IMR-90 (cell line): ENCODE data around the gene CD28. TPM values are rescaled to one million over a fixed set of nuclear protein-coding genes. Genes with fewer than 3 reads are reported as not detected.
A peak's percentile ranks its signal among the peaks of the same experiment; 100 is the strongest.

ENCODE experiments used
- ATAC-seq: fragments of 200-7000 bp; cut with Tn5 transposase; 2 replicates; pipeline ENCODE4 v1.9.1; 2020; ENCODE audit warnings: low read depth, mild to moderate bottlenecking, moderate library complexity
- BruUV-seq: library from RNA; stranded (reverse); fragments of 400-500 nt; replicated peaks from 2 replicates; lab custom pipeline; 2021; lab: Mats Ljungman, UMichigan
- CTCF ChIA-PET: fragments of 300-600 bp; formaldehyde crosslinking; extraction: SDS; loops from one replicate; lab custom pipeline; 2021; ENCODE audit warnings: antibody characterized with exemption; lab: Yijun Ruan, JAX
- POLR2A ChIA-PET: fragments of 300-600 bp; sonication (Branson Sonifier 250); formaldehyde crosslinking; loops from one replicate; lab custom pipeline; 2022; ENCODE audit warnings: antibody characterized with exemption; ENCODE audit not compliant: unreplicated experiment; lab: Charles Lee
- DNase-seq: peaks from one replicate; pipeline ENCODE4 v3.0.0; 2013
- H2AFZ ChIP-seq: replicated peaks from 2 replicates; pipeline ENCODE3; 2013; ENCODE audit warnings: low read length, mild to moderate bottlenecking; ENCODE audit not compliant: poor library complexity
- H2AK5ac ChIP-seq: 2 replicates; pipeline ENCODE4 v1.6.1; 2013; ENCODE audit warnings: low read depth, low read length, inconsistent platforms
- H2AK9ac ChIP-seq: replicated peaks from 2 replicates; pipeline ENCODE3; 2013; ENCODE audit warnings: mild to moderate bottlenecking, low read depth, low read length, moderate library complexity; ENCODE audit not compliant: poor library complexity
- H2BK120ac ChIP-seq: 2 replicates; pipeline ENCODE4 v1.6.1; 2013; ENCODE audit warnings: low read depth, low read length, inconsistent platforms
- H2BK15ac ChIP-seq: 3 replicates; pipeline ENCODE4 v1.6.1; 2013; ENCODE audit warnings: low read depth, low read length, inconsistent platforms
- H2BK20ac ChIP-seq: 2 replicates; pipeline ENCODE4 v1.6.1; 2013; ENCODE audit warnings: low read depth, mild to moderate bottlenecking, inconsistent platforms, low read length, moderate library complexity
- H2BK5ac ChIP-seq: 2 replicates; pipeline ENCODE4 v1.6.1; 2013; ENCODE audit warnings: mild to moderate bottlenecking, low read depth, low read length, inconsistent platforms; ENCODE audit not compliant: poor library complexity, severe bottlenecking
- H3K14ac ChIP-seq: replicated peaks from 2 replicates; pipeline ENCODE4 v1.6.1; 2013; ENCODE audit warnings: low read depth, low read length, inconsistent platforms
- H3K18ac ChIP-seq: 2 replicates; pipeline ENCODE4 v1.6.1; 2013; ENCODE audit warnings: low read depth, low read length, control low read depth
- H3K23ac ChIP-seq: 2 replicates; pipeline ENCODE4 v1.6.1; 2013; ENCODE audit warnings: low read depth, low read length, inconsistent platforms
- H3K27ac ChIP-seq: 2 replicates; pipeline ENCODE4 v1.5.1; 2013; ENCODE audit warnings: mild to moderate bottlenecking, control low read depth, low read length; ENCODE audit not compliant: insufficient read depth
- H3K27me3 ChIP-seq: 2 replicates; pipeline ENCODE4 v1.6.1; 2013; ENCODE audit warnings: low read length; ENCODE audit not compliant: control insufficient read depth, insufficient read depth
- H3K36me3 ChIP-seq: 2 replicates; pipeline ENCODE4 v1.6.1; 2013; ENCODE audit warnings: low read length, mixed read lengths; ENCODE audit not compliant: control insufficient read depth, insufficient read depth
- H3K4ac ChIP-seq: 2 replicates; pipeline ENCODE4 v1.6.1; 2013; ENCODE audit warnings: low read depth, low read length, inconsistent platforms
- H3K4me1 ChIP-seq: 2 replicates; pipeline ENCODE4 v1.6.1; 2013; ENCODE audit warnings: low read length, mixed read lengths; ENCODE audit not compliant: control insufficient read depth, insufficient read depth
- H3K4me2 ChIP-seq: 2 replicates; pipeline ENCODE4 v1.6.1; 2013; ENCODE audit warnings: low read depth, mild to moderate bottlenecking, control low read depth, low read length, moderate library complexity
- H3K4me3 ChIP-seq: 2 replicates; pipeline ENCODE4 v1.5.1; 2013; ENCODE audit warnings: low read depth, mild to moderate bottlenecking, control low read depth, low read length, moderate library complexity; ENCODE audit not compliant: insufficient read depth
- H3K56ac ChIP-seq: 2 replicates; pipeline ENCODE4 v1.6.1; 2013; ENCODE audit warnings: low read length, inconsistent platforms; ENCODE audit not compliant: insufficient read depth; ENCODE audit errors: extremely low read depth
- H3K79me1 ChIP-seq, 2 experiments: 2 replicates each; pipeline ENCODE4 v1.6.1; 2013; ENCODE audit warnings: low read length in 2 of 2, inconsistent platforms in 1 of 2, low read depth in 1 of 2
- H3K9ac ChIP-seq: 2 replicates; pipeline ENCODE4 v1.6.1; 2013; ENCODE audit warnings: low read depth, low read length, control low read depth
- H3K9me1 ChIP-seq: 2 replicates; pipeline ENCODE4 v1.6.1; 2013; ENCODE audit warnings: low read length, inconsistent platforms; ENCODE audit not compliant: insufficient read depth
- H3K9me3 ChIP-seq: 2 replicates; pipeline ENCODE4 v1.6.1; 2013; ENCODE audit warnings: low read length; ENCODE audit not compliant: control insufficient read depth, insufficient read depth
- H4K20me1 ChIP-seq: 2 replicates; pipeline ENCODE4 v1.6.1; 2013; ENCODE audit warnings: low read length, inconsistent platforms; ENCODE audit not compliant: insufficient read depth
- H4K5ac ChIP-seq: 2 replicates; pipeline ENCODE4 v1.6.1; 2013; ENCODE audit warnings: mild to moderate bottlenecking, low read depth, low read length, control low read depth
- H4K8ac ChIP-seq, 2 experiments: 2 replicates each; pipeline ENCODE4 v1.6.1; 2013; ENCODE audit warnings: low read depth in 2 of 2, low read length in 2 of 2, control low read depth in 1 of 2, inconsistent platforms in 1 of 2
- H4K91ac ChIP-seq: 2 replicates; pipeline ENCODE4 v1.6.1; 2013; ENCODE audit warnings: low read depth, low read length, inconsistent platforms; ENCODE audit not compliant: insufficient read depth
- CEBPB ChIP-seq: IDR thresholded peaks from 2 replicates; pipeline ENCODE4 v1.6.1; 2012; ENCODE audit warnings: low read depth, low read length, improper control_type of control experiment
- FOS ChIP-seq: fragments of 150-350 bp; IDR thresholded peaks from 2 replicates; pipeline ENCODE4 v1.6.1; 2016; ENCODE audit warnings: low read depth, low read length
- MAFK ChIP-seq: IDR thresholded peaks from 2 replicates; pipeline ENCODE4 v1.6.1; 2012; ENCODE audit warnings: low read depth, low read length, improper control_type of control experiment
- MAZ ChIP-seq: IDR thresholded peaks from 2 replicates; pipeline ENCODE4 v1.6.1; 2012; ENCODE audit warnings: low read depth, mild to moderate bottlenecking, low read length, improper control_type of control experiment, moderate library complexity, borderline replicate concordance
- MXI1 ChIP-seq: IDR thresholded peaks from 2 replicates; pipeline ENCODE4 v1.6.1; 2012; ENCODE audit warnings: low read depth, mild to moderate bottlenecking, low read length, moderate library complexity, borderline replicate concordance
- POLR2A ChIP-seq: IDR thresholded peaks from 2 replicates; pipeline ENCODE4 v1.6.1; 2012; ENCODE audit warnings: mild to moderate bottlenecking, low read depth, low read length
- RCOR1 ChIP-seq: IDR thresholded peaks from 2 replicates; pipeline ENCODE4 v1.6.1; 2012; ENCODE audit warnings: mild to moderate bottlenecking, low read length, improper control_type of control experiment; ENCODE audit not compliant: insufficient replicate concordance
- SMC3 ChIP-seq: fragments of 150-350 bp; IDR thresholded peaks from 2 replicates; pipeline ENCODE4 v1.6.1; 2016; ENCODE audit warnings: low read depth, mild to moderate bottlenecking, antibody characterized with exemption, low read length, moderate library complexity
- WGBS, 2 experiments: methylation state at CpG; one replicate each; pipeline versions ENCODE4 v1.1.5 to v1.1.7; 2013; ENCODE audit warnings: missing lambda C conversion rate in 2 of 2; ENCODE audit not compliant: insufficient read length in 1 of 2; ENCODE audit errors: extremely low coverage in 2 of 2; 5-methylcytosine and 5-hydroxymethylcytosine counted together
- dilution Hi-C: fragments of 300-500 bp; cut with HindIII; formaldehyde crosslinking; loops from one replicate; pipeline ENCODE4 v1.14.3; 2018; ENCODE audit warnings: low sequenced_read_pairs; ENCODE audit not compliant: unreplicated experiment
- in situ Hi-C: fragments of 300-500 bp; cut with MboI; formaldehyde crosslinking; loops from 3 replicates; pipeline ENCODE4 v1.14.3; 2019; ENCODE audit warnings: low sequenced_read_pairs, inconsistent platforms, mixed read lengths
- intact Hi-C: fragments of 100-400 bp; cut with micrococcal nuclease; formaldehyde crosslinking; loops from 2 replicates; pipeline ENCODE4 v1.10.0; 2022
- polyA plus RNA-seq, 3 experiments: library from polyadenylated mRNA; depleted of rRNA; stranded (reverse); fragments of >200 nt; gene quantifications; 2 replicates each; pipeline ENCODE4 v1.2.3, GENCODE V29; 2012; ENCODE audit warnings: low replicate concordance in 1 of 3
- total RNA-seq: library from RNA; depleted of rRNA; stranded (reverse); fragments of >200 nt; gene quantifications from 2 replicates; pipeline ENCODE4 v1.2.3, GENCODE V29; 2012
- TF ChIP-seq, protein P1 (sequence below): fragments of 150-350 bp; IDR thresholded peaks from 2 replicates; pipeline ENCODE4 v1.6.1; 2017; ENCODE audit warnings: mild to moderate bottlenecking, antibody characterized with exemption, low read length, low read depth

The CD28 gene
- total and polyA plus RNA-seq, 2 of the 4 experiments (the other 2 are of a cell fraction): not detected

DNA sequence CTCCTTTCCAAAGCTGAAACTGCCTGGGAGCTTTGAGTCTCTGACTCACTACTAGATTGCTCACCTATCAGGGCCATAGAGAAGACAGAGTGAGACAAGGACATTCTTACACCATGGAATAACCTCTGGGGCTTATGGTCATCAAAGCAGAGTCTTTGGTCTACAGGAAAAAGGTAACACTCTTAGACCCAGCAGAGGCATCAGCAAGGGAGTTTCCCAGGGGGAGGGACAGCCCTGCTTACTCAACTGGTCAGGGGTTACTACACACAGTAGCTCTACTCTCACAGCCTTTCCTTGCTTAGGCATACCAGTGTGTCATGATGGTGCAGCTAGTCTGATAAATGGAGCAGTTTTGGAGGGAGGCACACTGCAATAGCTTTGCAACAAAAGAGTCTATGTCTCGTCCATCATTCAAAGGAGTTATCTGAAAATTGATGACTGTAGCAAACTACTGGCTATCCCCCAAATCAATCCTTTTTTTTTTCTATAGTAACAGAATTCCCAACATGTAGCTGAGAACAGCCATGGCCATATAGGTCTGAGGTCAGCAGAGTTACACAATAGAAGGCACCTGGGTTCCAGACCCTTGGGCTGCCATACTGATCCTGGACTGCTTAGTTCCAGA is 22.4 kb upstream of the CD28 start:
- peak overlapping the region; percentile 85 for H3K4ac ChIP-seq
- ChIA-PET CTCF (no interaction called here), POLR2A (no interaction called here)
- no peak overlapping the region; the same call in 1 of the 2 replicates for H3K56ac ChIP-seq
- peak overlapping the region; percentile 68 for H2AK5ac ChIP-seq
- H3K27me3 ChIP-seq: no peaks in the 10 kb centered on the region
- H3K9ac ChIP-seq: no peak overlapping the region
- no peak overlapping the region for H3K4me3 ChIP-seq
- H2BK120ac ChIP-seq: peak overlapping the region; percentile 82
- WGBS, 2 experiments: no CpG with 5 or more reads among the region's 1 CpG
- H3K9me1 ChIP-seq: peaks cover 17% of the 10 kb centered on the region
- H3K4me2 ChIP-seq: no peak overlapping the region
- H2AK9ac ChIP-seq: no peak overlapping the region
- peaks cover 28% of the 10 kb centered on the region for H3K4me1 ChIP-seq
- in situ Hi-C loops (no loop called here), dilution Hi-C loops (no loop called here), intact Hi-C loops (no loop called here)
- H3K27ac ChIP-seq: no peak overlapping the region; the same call in 1 of the 2 replicates
- no peaks in the 10 kb centered on the region for H3K36me3 ChIP-seq
- H4K91ac ChIP-seq: peak overlapping the region; percentile 53
- H2BK15ac ChIP-seq: peak overlapping the region; percentile 9; the same call in 2 of the 3 replicates
- no peaks in the 10 kb centered on the region for H3K9me3 ChIP-seq
- peak overlapping the region; percentile 86; the same call in 1 of the 2 replicates for H3K18ac ChIP-seq
- H4K20me1 ChIP-seq: no peaks in the 10 kb centered on the region
- DNase-seq (peak; percentile 92), ATAC-seq (peak; percentile 61)
- H4K8ac ChIP-seq: peak overlapping the region; percentile 10 to 62; a peak in 2 of 4 replicates
- peak overlapping the region; percentile 94 for H2BK5ac ChIP-seq
- H4K5ac ChIP-seq: peak overlapping the region; percentile 77; the same call in 1 of the 2 replicates
- H2AFZ ChIP-seq: no peak overlapping the region
- no TSS peak for BruUV-seq
- H3K79me1 ChIP-seq: no peaks in the 10 kb centered on the region
- H3K14ac ChIP-seq: peak overlapping the region; percentile 85
- peak overlapping the region; percentile 76; the same call in 1 of the 2 replicates for H3K23ac ChIP-seq
- peak overlapping the region; percentile 88 for H2BK20ac ChIP-seq
- no peak for TF ChIP-seq RCOR1
- TF ChIP-seq MAFK: peak; percentile 69
- TF ChIP-seq FOS: peak; percentile 62
- peak; percentile 28; the same call in 1 of the 2 replicates for TF ChIP-seq MAZ
- TF ChIP-seq CEBPB: peak; percentile 81
- TF ChIP-seq MXI1: no peak
- TF ChIP-seq, protein P1, sequence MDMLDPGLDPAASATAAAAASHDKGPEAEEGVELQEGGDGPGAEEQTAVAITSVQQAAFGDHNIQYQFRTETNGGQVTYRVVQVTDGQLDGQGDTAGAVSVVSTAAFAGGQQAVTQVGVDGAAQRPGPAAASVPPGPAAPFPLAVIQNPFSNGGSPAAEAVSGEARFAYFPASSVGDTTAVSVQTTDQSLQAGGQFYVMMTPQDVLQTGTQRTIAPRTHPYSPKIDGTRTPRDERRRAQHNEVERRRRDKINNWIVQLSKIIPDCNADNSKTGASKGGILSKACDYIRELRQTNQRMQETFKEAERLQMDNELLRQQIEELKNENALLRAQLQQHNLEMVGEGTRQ: no peak
- TF ChIP-seq POLR2A: peak; percentile 51; the same call in 1 of the 2 replicates
- no peak for TF ChIP-seq SMC3
